ENCODE data around the gene ARRDC4.
"Not testable (repeated sequence)": the region's sequence is repeated elsewhere in the genome, so short reads cannot be mapped to it uniquely, and the experiment has no call there.

The ARRDC4 gene

DNA sequence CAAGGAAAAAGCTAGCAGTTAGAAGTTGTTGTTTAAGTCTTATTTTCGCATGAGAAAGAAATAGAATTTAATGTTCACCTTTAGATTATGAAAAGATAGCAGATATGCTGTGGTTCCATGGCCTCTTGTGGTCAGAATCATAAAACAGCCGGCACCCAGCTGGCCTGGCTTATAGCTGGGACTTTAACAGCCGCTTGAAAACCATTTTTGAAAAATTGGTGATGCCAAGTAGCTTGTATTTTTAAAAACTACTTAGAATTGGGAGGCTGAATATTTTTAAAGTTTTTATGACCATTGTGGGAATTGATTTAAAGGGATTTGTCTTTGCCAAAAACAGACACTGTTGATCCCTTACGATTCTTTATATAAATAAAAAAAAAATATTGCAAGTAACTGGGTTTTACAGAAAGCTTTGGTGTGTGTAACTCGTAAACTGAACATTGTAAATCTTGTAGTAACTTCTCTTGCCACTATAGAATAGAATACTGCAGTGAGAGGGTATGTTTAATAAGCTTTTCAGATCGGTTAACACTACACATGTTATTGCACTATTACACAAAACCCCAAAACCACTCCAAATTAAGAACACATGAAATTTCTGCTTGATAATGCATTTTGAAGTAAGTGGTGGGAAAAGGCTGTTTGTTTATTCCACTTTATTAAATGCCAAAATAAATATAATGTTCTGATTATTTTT, 6.6 kb downstream of the ARRDC4 start:
- FAIRE-seq: no peak

DNA sequence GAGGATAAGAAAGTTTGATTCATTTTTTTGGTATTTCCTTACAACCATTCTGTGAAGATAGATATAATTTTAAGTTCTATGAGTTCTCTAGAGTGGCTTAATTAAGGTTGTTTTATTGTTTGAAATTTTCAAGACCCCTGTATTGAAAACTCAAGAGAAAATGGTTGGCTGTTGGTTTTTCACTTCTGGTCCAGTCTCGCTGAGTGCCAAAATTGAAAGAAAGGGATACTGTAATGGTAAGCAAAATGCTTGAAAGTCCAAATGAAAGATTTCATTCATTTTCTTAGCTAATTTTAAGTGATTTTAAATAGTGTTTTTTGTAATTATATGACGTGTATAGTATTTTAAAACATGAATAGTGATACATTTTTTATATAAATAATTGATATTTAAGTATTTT, 7.4 kb downstream of the ARRDC4 start:
- no peak for FAIRE-seq

DNA sequence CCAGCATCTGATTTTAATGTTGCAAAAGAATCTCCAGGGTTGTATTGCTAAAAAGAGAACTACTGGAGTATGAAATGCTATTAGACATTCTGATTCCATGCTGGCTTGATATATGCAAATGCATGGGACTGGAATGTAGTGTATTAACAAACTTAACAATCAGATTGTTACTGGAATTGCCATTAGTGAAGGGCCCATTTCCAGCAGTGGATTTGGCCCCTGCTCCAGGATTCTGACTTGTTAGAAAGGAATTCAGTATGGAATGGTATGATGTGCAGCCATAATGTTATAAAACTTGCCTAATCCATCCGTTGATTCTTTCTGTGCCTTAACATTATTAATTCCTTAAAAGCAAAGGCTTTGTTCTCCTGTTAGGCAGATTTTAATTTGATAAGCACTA, 7.9 kb downstream of the ARRDC4 start:
- FAIRE-seq: no peak

GRCh38 chr15:97972366-97972765, 11.9 kb downstream of the ARRDC4 start:
- no peak for FAIRE-seq

GRCh38 chr15:97976129-97976528, 15.6 kb downstream of the ARRDC4 start:
- FAIRE-seq: no peak

GRCh38 chr15:97976766-97977503, 16.4 kb downstream of the ARRDC4 start:
- FAIRE-seq: no peak

GRCh38 chr15:97977734-97978133, 17.2 kb downstream of the ARRDC4 start:
- no peak for FAIRE-seq

DNA sequence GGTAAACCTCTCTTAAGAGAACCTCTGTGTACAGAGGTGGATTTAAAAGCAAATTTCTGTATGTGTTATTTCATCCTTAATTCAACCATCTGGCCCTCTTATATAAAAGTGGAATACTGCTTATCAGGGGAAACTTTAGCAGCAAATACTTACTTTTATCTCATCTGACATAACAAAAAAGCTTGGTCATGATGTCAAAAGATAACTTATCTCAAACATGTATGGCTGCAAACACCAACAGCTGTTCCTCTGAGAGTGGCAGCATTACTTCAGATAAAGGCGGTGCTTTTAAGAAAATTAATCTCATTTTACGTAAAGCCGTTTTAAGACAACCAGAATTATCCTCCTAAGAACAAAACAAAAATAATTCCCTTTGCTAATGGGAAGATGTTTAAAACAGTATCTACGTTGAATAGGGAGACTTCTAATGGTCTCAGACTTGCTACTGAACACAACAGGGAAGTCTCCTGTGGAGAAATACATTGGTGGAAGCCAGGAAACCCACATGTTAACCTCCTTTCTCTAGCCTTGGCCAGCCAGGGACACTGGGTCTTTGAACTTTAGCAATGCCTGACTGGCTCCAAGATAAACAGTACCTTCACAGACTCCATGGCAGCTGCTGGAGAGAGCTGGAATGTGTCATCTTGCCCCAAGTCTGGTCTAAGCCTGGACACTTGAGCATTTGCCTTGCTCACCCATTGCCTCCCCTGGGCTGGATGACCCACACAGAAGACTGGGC, 18.1 kb downstream of the ARRDC4 start:
- FAIRE-seq: no peak

- FAIRE-seq: no peak
Measured at GRCh38 chr15:97979140-97979520, 18.6 kb downstream of the ARRDC4 start.

DNA sequence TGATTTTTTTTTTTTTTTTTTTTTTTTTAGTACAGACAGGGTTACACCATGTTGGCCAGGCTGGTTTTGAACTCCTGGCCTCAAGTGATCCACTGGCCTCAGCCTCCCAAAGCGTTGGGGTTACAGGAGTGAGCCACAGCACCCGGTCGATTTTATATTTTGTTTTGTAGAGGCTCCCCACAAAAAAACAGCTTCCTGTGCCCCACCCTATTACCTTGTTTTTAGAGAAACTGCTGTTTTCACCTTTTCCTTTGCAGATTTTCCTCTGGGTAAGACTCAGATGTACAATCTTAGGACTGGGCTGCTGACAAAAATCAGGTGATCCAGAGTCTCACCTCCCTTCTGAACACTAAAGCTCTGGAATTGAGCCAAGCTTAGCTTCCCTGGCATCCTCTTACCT, 20.6 kb downstream of the ARRDC4 start:
- no peak for FAIRE-seq

GRCh38 chr15:97981758-97982157, 21.3 kb downstream of the ARRDC4 start:
- no peak for FAIRE-seq

DNA sequence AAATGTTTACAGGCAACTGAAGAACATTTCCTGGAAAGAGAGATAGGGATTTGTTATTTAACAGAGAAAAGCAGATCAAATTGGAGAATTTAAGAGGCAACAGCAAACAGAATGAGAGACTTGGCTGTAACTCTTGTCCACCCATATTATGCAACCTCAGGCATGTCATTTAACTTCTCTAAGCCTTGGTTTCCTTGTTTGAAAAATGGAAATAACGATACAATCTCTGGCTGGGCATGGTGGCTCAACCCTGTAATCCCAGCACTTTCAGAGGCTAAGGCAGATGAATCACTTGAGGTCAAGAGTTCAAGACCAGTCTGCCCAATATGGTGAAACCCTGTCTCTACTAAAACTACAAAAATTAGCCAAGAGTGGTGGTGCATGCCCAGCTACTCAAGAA, 23.7 kb downstream of the ARRDC4 start:
- no peak for FAIRE-seq

DNA sequence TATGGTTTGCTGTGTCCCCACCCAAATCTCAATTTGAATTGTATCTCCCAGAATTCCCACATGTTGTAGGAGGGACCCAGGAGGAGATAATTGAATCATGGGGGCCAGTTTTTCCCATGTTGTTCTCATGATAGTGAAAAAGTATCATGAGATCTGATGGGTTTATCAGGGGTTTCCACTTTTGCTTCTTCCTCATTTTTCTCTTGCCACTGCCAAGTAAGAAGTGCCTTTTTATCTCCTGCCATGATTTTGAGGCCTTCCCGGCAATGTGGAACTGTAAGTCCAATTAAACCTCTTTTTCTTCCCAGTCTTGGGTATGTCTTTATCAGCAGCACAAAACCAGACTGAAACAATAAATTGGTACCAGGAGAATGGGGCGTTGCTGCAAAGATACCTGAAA, 25.5 kb downstream of the ARRDC4 start:
- FAIRE-seq: not testable (repeated sequence)

DNA sequence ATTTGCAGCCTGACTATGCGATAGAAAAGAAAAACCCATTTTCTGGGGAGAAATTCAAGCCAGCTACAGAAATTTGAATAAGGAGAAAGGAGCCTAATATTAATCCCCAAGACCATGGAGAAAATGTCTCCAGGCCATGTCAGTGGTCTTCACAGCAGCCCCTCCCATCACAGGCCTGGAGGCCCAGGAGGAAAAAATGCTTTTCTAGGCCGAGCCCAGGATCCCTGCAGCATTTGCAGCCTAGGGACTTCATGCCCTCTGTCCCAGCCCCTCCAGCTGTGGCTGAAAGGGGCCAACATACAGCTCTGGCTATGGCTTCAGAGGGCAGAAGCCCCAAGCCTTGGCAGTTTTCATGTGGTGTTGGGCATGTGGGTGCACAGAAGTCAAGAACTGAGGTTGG, 26.3 kb downstream of the ARRDC4 start:
- FAIRE-seq: no peak

- no peak for FAIRE-seq
Measured at GRCh38 chr15:97989299-97989698, 28.8 kb downstream of the ARRDC4 start.

GRCh38 chr15:97991972-97992541, 31.6 kb downstream of the ARRDC4 start:
- FAIRE-seq: no peak

GRCh38 chr15:97992823-97993222, 32.3 kb downstream of the ARRDC4 start:
- FAIRE-seq: no peak

- FAIRE-seq: no peak
Measured at GRCh38 chr15:97993310-97993738, 32.8 kb downstream of the ARRDC4 start.

DNA sequence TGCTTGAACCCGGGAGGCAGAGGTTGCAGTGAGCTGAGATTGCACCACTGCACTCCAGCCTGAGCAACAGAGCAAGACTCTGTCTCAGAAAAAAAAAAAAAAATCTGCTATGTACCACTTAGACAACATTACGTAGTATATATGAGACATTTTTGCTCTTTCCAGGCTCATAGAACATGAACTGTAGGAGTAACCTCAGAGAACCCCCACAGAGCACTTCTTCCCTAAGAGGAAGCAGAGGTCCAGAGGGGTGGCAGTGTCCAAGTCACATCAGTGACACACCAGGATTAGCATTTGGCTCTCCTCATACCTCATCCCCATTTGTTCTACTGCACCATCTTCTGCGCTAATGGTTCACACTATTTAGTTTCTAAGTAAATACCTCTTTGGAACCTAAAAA, 33.7 kb downstream of the ARRDC4 start:
- FAIRE-seq: no peak

DNA sequence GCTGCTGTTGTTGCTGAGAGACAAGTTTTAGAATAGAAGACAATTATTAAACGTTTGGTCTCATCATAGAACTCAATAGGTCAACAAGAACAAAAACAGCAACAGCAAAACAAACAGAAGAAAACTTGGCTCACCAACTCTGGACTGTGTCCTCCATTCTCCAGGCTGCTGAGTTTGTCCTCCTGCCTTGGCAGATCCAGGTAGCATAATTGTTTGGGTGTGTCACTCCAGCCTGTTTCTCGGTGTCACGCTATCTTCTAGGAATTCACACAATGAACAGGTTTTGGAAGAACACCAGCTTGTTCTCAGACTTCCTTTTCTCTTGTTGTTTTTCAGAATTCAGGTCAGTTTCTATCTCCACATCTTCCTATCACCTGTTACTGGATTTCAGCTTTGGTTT, 34.7 kb downstream of the ARRDC4 start:
- no peak for FAIRE-seq

DNA sequence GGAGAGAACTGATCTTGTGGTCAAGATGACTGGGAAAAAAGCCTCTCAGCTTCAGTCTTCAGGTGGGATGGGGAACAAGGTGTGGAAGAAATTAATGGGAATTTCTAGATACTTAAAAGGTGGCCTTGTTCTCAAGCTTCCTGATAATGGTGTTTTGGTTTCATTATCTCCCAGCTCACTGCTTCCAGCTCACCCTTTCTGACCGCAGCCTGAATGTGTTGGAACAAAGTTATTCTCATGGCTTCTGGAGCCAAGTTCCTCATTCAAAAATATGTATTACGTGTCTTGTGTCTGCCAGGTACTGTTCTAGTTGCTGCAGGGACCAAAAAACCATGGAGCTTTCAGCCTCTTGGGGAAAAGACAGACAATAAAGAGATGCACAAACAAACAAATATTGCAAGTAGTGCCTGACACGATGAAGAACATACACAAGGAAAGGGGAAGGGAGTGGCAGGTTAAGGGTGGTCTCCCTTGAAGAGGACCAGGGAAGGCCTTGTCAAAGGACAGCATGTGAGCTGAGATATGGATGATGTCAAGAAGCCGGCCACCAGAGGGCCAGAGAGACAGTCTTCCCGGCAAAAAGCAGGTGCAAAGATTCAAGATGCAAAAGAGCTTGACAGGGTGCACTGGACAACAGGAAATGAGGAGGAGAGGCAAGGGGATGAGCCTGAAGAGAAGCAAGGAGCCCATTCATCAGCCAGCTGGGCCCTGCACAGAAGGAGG, 35.5 kb downstream of the ARRDC4 start:
- no peak for FAIRE-seq

GRCh38 chr15:97998307-97999071, 38.0 kb downstream of the ARRDC4 start:
- FAIRE-seq: no peak

Measured in colon (tissue), 2 donors.